Mucosa of stomach (tissue), 1 donor: ENCODE data around the gene SORBS1.

Experiments used
- H3K27me3 ChIP-seq: one replicate; pipeline ENCODE4 v1.7.0; 2013; ENCODE audit warnings: mild to moderate bottlenecking, low read length; ENCODE audit not compliant: control insufficient read depth, insufficient read depth
- H3K36me3 ChIP-seq: one replicate; pipeline ENCODE4 v1.7.0; 2013; ENCODE audit warnings: low read length; ENCODE audit not compliant: control insufficient read depth, insufficient read depth
- H3K4me1 ChIP-seq: one replicate; pipeline ENCODE4 v1.7.0; 2013; ENCODE audit warnings: mild to moderate bottlenecking, low read length; ENCODE audit not compliant: control insufficient read depth, insufficient read depth
- H3K4me3 ChIP-seq: one replicate; pipeline ENCODE4 v1.7.0; 2013; ENCODE audit warnings: low read length
- H3K9ac ChIP-seq: one replicate; pipeline ENCODE4 v1.7.0; 2013; ENCODE audit warnings: mild to moderate bottlenecking, low read length, moderate library complexity
- H3K9me3 ChIP-seq: one replicate; pipeline ENCODE4 v1.7.0; 2013; ENCODE audit warnings: mild to moderate bottlenecking, low read length, moderate library complexity; ENCODE audit not compliant: control insufficient read depth
- donor health status: Pancreatic carcinoma.

The SORBS1 gene

GRCh38 chr10:95414844-95415485 is 146.2 kb downstream of the SORBS1 start:
- Histone ChIP-seq H3K36me3 (no peaks in the 10 kb centered on the region), H3K9me3 (no peaks in the 10 kb centered on the region), H3K27me3 (no peaks in the 10 kb centered on the region), H3K9ac (no peak overlapping the region), H3K4me1 (no peaks in the 10 kb centered on the region), H3K4me3 (no peak overlapping the region)

- Histone ChIP-seq H3K36me3 (no peaks in the 10 kb centered on the region), H3K4me3 (no peak overlapping the region), H3K27me3 (no peaks in the 10 kb centered on the region), H3K9me3 (no peaks in the 10 kb centered on the region), H3K4me1 (peaks cover 7% of the 10 kb centered on the region), H3K9ac (no peak overlapping the region)
These were observed 146.9 kb downstream of the SORBS1 start for GRCh38 chr10:95414016-95414830.

GRCh38 chr10:95413588-95413987 is 147.6 kb downstream of the SORBS1 start:
- no peaks in the 10 kb centered on the region for H3K36me3 ChIP-seq
- H3K27me3 ChIP-seq: no peaks in the 10 kb centered on the region
- H3K4me1 ChIP-seq: peaks cover 13% of the 10 kb centered on the region
- no peak overlapping the region for H3K9ac ChIP-seq
- H3K4me3 ChIP-seq: no peak overlapping the region
- H3K9me3 ChIP-seq: no peaks in the 10 kb centered on the region

- no peaks in the 10 kb centered on the region for H3K27me3 ChIP-seq
- H3K4me1 ChIP-seq: peaks cover 33% of the 10 kb centered on the region
- no peaks in the 10 kb centered on the region for H3K36me3 ChIP-seq
- H3K9ac ChIP-seq: no peak overlapping the region
- no peak overlapping the region for H3K4me3 ChIP-seq
- H3K9me3 ChIP-seq: no peaks in the 10 kb centered on the region
These were observed 149.5 kb downstream of the SORBS1 start for GRCh38 chr10:95411635-95412034.

GRCh38 chr10:95408983-95409873 is 151.9 kb downstream of the SORBS1 start:
- Histone ChIP-seq H3K36me3 (no peaks in the 10 kb centered on the region), H3K9me3 (no peaks in the 10 kb centered on the region), H3K4me1 (peaks cover 56% of the 10 kb centered on the region), H3K27me3 (no peaks in the 10 kb centered on the region), H3K4me3 (no peak overlapping the region), H3K9ac (no peak overlapping the region)

GRCh38 chr10:95408148-95408960 is 152.8 kb downstream of the SORBS1 start:
- Histone ChIP-seq H3K9me3 (no peaks in the 10 kb centered on the region), H3K36me3 (no peaks in the 10 kb centered on the region), H3K4me1 (peaks cover 61% of the 10 kb centered on the region), H3K9ac (no peak overlapping the region), H3K4me3 (no peak overlapping the region), H3K27me3 (no peaks in the 10 kb centered on the region)

- no peaks in the 10 kb centered on the region for H3K27me3 ChIP-seq
- H3K36me3 ChIP-seq: no peaks in the 10 kb centered on the region
- no peaks in the 10 kb centered on the region for H3K9me3 ChIP-seq
- H3K4me1 ChIP-seq: peaks cover 61% of the 10 kb centered on the region
- no peak overlapping the region for H3K9ac ChIP-seq
- H3K4me3 ChIP-seq: no peak overlapping the region
These were observed 153.6 kb downstream of the SORBS1 start for GRCh38 chr10:95407546-95407945.

- Histone ChIP-seq H3K36me3 (no peaks in the 10 kb centered on the region), H3K27me3 (no peaks in the 10 kb centered on the region), H3K9me3 (no peaks in the 10 kb centered on the region), H3K4me3 (no peak overlapping the region), H3K9ac (peak overlapping the region; percentile 42), H3K4me1 (peaks cover 61% of the 10 kb centered on the region)
These were observed 154.4 kb downstream of the SORBS1 start for GRCh38 chr10:95406651-95407280.

- H3K27me3 ChIP-seq: no peaks in the 10 kb centered on the region
- H3K4me3 ChIP-seq: no peak overlapping the region
- no peaks in the 10 kb centered on the region for H3K36me3 ChIP-seq
- no peaks in the 10 kb centered on the region for H3K9me3 ChIP-seq
- H3K9ac ChIP-seq: no peak overlapping the region
- peaks cover 61% of the 10 kb centered on the region for H3K4me1 ChIP-seq
These were observed 155.5 kb downstream of the SORBS1 start for GRCh38 chr10:95405655-95406054.

- H3K4me3 ChIP-seq: no peak overlapping the region
- H3K4me1 ChIP-seq: peaks cover 61% of the 10 kb centered on the region
- no peaks in the 10 kb centered on the region for H3K36me3 ChIP-seq
- no peaks in the 10 kb centered on the region for H3K27me3 ChIP-seq
- H3K9me3 ChIP-seq: no peaks in the 10 kb centered on the region
- no peak overlapping the region for H3K9ac ChIP-seq
These were observed 156.3 kb downstream of the SORBS1 start for GRCh38 chr10:95404864-95405263.

GRCh38 chr10:95404462-95404858 is 156.7 kb downstream of the SORBS1 start:
- Histone ChIP-seq H3K9me3 (no peaks in the 10 kb centered on the region), H3K4me1 (peaks cover 57% of the 10 kb centered on the region), H3K4me3 (no peak overlapping the region), H3K9ac (no peak overlapping the region), H3K36me3 (no peaks in the 10 kb centered on the region), H3K27me3 (no peaks in the 10 kb centered on the region)
